Epithelial cell of proximal tubule (primary cell): ENCODE measurements around the gene PXN. TPM values are rescaled to one million over a fixed set of nuclear protein-coding genes. Genes with fewer than 3 reads are reported as not detected.

Source experiments
- DNase-seq: peaks from one replicate; pipeline ENCODE4 v3.0.0-alpha.2; 2011; ENCODE audit warnings: low read depth
- H3K4me3 ChIP-seq: 2 replicates; pipeline ENCODE4 v1.5.1; 2011; ENCODE audit warnings: low read depth, mild to moderate bottlenecking, low read length
- CTCF ChIP-seq: conservative IDR thresholded peaks from 2 replicates; pipeline ENCODE4 v1.5.1; 2012; ENCODE audit warnings: low read depth, mild to moderate bottlenecking, low read length
- total RNA-seq: library from RNA; depleted of rRNA; stranded (reverse); fragments of >200 nt; gene quantifications from 2 replicates; pipeline ENCODE4 v1.2.3, GENCODE V29; 2015

The PXN gene
- total RNA-seq, 1 donor from 2014 or later, result 100 TPM

- DNase-seq, result no peak
- no peak overlapping the region for H3K4me3 ChIP-seq
- TF ChIP-seq CTCF, result no peak
Measured at GRCh38 chr12:120222288-120222832, 43.2 kb downstream of the PXN start.

- TF ChIP-seq CTCF, result no peak
Measured at GRCh38 chr12:120221576-120221900, 44.0 kb downstream of the PXN start.

GRCh38 chr12:120220838-120221575 lies 44.5 kb downstream of the PXN start:
- DNase-seq, result no peak
- no peak overlapping the region for H3K4me3 ChIP-seq
- no peak for TF ChIP-seq CTCF

More at GRCh38 chr12:120221576-120221900, 44.0 kb downstream of the PXN start:
- no peak overlapping the region for H3K4me3 ChIP-seq
- no peak for DNase-seq

GRCh38 chr12:120218680-120219606 lies 46.6 kb downstream of the PXN start:
- H3K4me3 ChIP-seq, result no peak overlapping the region
- DNase-seq, result no peak
- no peak for TF ChIP-seq CTCF

GRCh38 chr12:120216742-120217605 lies 48.6 kb downstream of the PXN start:
- H3K4me3 ChIP-seq, result no peak overlapping the region
- no peak for DNase-seq
- no peak for TF ChIP-seq CTCF
